ENCODE measurements around the gene SLC35F6.

GRCh38 chr2:26754539-26754938, 9.5 kb upstream of the SLC35F6 start:
- TF ChIP-seq, protein P1, sequence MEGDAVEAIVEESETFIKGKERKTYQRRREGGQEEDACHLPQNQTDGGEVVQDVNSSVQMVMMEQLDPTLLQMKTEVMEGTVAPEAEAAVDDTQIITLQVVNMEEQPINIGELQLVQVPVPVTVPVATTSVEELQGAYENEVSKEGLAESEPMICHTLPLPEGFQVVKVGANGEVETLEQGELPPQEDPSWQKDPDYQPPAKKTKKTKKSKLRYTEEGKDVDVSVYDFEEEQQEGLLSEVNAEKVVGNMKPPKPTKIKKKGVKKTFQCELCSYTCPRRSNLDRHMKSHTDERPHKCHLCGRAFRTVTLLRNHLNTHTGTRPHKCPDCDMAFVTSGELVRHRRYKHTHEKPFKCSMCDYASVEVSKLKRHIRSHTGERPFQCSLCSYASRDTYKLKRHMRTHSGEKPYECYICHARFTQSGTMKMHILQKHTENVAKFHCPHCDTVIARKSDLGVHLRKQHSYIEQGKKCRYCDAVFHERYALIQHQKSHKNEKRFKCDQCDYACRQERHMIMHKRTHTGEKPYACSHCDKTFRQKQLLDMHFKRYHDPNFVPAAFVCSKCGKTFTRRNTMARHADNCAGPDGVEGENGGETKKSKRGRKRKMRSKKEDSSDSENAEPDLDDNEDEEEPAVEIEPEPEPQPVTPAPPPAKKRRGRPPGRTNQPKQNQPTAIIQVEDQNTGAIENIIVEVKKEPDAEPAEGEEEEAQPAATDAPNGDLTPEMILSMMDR (IDR thresholded peaks at IDR 0.05) = no peak
- TF ChIP-seq POLR2A (IDR thresholded peaks at IDR 0.05) = no peak
